Fibroblast of lung (primary cell): ENCODE data around the gene SARM1.

Experiments
- EZH2 ChIP-seq: IDR thresholded peaks from 2 replicates; pipeline ENCODE4 v1.5.1; 2012; ENCODE audit warnings: low read length, control low read depth, mild to moderate bottlenecking; ENCODE audit errors: missing control alignments
- TF ChIP-seq, protein P1 (sequence below), 2 donors: IDR thresholded peaks in 1 of 2; conservative IDR thresholded peaks in 1 of 2; 1 replicate in 1 of 2; 2 replicates in 1 of 2; pipeline ENCODE4 v1.5.1; 2011 to 2012; ENCODE audit warnings: low read length in 2 of 2, control low read depth in 1 of 2, inconsistent platforms in 1 of 2, low read depth in 1 of 2, mild to moderate bottlenecking in 1 of 2

DNA sequence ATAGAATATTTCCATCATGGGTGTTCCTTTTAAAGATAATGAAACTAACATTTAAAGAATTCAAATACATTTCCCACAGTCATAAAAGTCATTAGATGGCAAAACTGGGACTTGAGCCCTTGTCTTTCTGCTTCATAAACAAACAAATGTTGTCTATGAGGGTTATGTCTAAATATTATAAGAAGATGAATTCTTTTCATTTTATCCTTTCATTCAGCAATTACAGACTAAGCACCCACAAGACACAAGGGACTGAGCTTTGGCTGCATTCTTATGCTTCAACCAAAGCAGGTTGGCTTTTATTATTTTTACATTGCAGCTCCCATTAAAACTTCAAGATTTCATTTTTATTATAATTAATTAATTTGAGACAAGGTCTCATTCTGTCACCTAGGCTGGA lies 14.9 kb downstream of the SARM1 start:
- TF ChIP-seq, protein P1, sequence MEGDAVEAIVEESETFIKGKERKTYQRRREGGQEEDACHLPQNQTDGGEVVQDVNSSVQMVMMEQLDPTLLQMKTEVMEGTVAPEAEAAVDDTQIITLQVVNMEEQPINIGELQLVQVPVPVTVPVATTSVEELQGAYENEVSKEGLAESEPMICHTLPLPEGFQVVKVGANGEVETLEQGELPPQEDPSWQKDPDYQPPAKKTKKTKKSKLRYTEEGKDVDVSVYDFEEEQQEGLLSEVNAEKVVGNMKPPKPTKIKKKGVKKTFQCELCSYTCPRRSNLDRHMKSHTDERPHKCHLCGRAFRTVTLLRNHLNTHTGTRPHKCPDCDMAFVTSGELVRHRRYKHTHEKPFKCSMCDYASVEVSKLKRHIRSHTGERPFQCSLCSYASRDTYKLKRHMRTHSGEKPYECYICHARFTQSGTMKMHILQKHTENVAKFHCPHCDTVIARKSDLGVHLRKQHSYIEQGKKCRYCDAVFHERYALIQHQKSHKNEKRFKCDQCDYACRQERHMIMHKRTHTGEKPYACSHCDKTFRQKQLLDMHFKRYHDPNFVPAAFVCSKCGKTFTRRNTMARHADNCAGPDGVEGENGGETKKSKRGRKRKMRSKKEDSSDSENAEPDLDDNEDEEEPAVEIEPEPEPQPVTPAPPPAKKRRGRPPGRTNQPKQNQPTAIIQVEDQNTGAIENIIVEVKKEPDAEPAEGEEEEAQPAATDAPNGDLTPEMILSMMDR (conservative IDR thresholded peaks at IDR 0.05 in 1 of 2, IDR thresholded peaks at IDR 0.05 in 1 of 2; ENCODE audit: low read depth in 1 of 2, low read length in 2 of 2): no peak
- TF ChIP-seq EZH2: no peak
